ENCODE measurements around the gene BAIAP3.

BAIAP3 gene

DNA sequence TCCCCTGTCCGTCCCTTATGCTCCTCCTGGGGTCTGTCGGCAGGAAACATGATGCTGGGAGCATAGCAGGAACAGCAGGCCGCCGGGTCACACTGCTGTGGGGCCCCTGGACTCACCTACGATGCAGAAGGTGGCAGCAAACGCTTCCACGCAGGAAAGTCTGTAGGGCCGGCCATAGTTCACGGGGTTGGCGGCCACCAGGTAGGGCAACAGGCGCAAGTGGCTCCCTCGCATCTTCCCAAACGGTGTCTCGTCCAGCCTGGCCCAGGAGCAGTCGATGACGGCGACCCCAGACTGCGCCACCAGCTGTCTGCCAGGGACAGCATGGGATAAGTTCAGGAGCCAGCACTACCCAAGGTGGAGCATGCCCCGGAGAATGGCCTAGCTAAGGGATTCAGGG lies 17.2 kb downstream of the BAIAP3 start:
- no peak for TF ChIP-seq CTCF (IDR thresholded peaks at IDR 0.05; ENCODE audit: low read depth, low read length)

DNA sequence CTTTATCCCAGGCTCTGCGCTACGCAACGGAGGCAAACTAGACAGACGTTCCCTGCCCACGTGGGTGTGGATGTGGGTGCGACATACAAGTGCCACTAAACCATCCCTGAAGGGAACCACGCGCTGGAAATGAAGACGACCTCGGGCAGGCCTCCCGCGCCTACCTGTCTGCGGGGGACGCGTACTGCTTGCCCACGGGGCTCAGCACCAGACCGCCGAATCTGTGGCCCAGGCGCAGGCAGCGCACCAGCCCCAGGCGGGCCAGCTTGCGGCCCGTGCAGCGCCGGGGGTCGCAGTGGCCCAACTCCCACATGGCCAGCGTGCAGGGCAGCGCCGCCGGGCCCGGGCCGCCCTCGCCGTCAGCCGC lies 17.8 kb downstream of the BAIAP3 start:
- H3K36me3 ChIP-seq, result peaks cover 30% of the 10 kb centered on the region
- no peaks in the 10 kb centered on the region; the same call in 1 of the 2 replicates for H3K4me1 ChIP-seq
- TF ChIP-seq CTCF (IDR thresholded peaks at IDR 0.05; ENCODE audit: low read depth, low read length), result no peak
- no peak for DNase-seq
- no peaks in the 10 kb centered on the region for H3K9me3 ChIP-seq
- peak overlapping the region; percentile 94 for H3K4me3 ChIP-seq (ENCODE audit: low read depth, low read length)
- peaks cover 6% of the 10 kb centered on the region for H3K27me3 ChIP-seq

More for the DNA sequence above, 17.2 kb downstream of the BAIAP3 start:
- H3K27me3 ChIP-seq, result peaks cover 11% of the 10 kb centered on the region
- H3K4me1 ChIP-seq, result no peaks in the 10 kb centered on the region; the same call in 1 of the 2 replicates
- DNase-seq, result no peak
- peak overlapping the region; percentile 94 for H3K4me3 ChIP-seq (ENCODE audit: low read depth, low read length)
- H3K9me3 ChIP-seq, result no peaks in the 10 kb centered on the region
- peaks cover 30% of the 10 kb centered on the region for H3K36me3 ChIP-seq

DNA sequence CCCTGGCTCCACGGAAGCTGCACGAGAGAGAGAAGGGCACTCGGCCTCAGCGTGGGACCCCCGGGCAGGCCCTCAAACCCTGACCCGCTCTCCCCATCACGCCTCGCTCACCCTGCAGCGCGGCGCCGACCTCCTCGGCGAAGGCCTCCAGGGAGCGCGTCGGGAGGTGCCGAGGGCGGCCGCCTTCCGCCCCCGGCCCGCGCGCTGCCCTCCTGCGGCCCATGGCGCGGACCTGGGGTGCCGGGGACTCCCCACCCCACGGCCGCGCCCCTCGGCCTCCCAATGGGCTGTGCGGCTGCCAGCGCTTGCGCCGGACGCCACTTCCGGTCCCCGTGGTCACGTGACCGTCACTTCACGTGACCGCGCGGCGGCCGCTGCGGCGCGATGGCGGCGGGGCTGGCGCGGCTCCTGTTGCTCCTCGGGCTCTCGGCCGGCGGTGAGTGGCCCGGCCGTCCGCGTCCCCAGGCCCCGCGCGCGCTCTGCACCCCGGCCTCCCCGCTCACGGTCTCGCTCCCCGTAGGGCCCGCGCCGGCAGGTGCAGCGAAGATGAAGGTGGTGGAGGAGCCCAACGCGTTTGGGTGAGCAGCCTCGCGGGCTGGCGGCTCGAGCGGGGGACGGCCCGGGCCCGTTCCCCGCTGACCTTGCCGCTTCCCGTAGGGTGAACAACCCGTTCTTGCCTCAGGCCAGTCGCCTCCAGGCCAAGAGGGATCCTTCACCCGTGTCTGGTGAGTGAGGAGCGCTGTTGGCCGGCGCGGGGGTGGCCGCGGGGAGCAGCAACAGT lies 18.3 kb downstream of the BAIAP3 start, which contains the start of the genes GNPTG and TSR3:
Gene GNPTG, plus strand, starts transcription at position 350 of the 781 bp plus-strand sequence. Its CDS starts 35 bp downstream, at position 385.
Gene TSR3, minus strand, starts transcription at position 297 of the 781 bp plus-strand sequence. Its CDS starts 74 bp downstream, at position 223.
- no peaks in the 10 kb centered on the region; the same call in 1 of the 2 replicates for H3K4me1 ChIP-seq
- no peaks in the 10 kb centered on the region for H3K9me3 ChIP-seq
- H3K27me3 ChIP-seq, result peaks cover 3% of the 10 kb centered on the region; the same call in 1 of the 2 replicates
- H3K4me3 ChIP-seq (ENCODE audit: low read depth, low read length), result peak within 1 kb of the TSS; percentile 94
- DNase-seq, result peak; percentile 86
- peaks cover 30% of the 10 kb centered on the region for H3K36me3 ChIP-seq
- TF ChIP-seq CTCF (IDR thresholded peaks at IDR 0.05; ENCODE audit: low read depth, low read length), result no peak

DNA sequence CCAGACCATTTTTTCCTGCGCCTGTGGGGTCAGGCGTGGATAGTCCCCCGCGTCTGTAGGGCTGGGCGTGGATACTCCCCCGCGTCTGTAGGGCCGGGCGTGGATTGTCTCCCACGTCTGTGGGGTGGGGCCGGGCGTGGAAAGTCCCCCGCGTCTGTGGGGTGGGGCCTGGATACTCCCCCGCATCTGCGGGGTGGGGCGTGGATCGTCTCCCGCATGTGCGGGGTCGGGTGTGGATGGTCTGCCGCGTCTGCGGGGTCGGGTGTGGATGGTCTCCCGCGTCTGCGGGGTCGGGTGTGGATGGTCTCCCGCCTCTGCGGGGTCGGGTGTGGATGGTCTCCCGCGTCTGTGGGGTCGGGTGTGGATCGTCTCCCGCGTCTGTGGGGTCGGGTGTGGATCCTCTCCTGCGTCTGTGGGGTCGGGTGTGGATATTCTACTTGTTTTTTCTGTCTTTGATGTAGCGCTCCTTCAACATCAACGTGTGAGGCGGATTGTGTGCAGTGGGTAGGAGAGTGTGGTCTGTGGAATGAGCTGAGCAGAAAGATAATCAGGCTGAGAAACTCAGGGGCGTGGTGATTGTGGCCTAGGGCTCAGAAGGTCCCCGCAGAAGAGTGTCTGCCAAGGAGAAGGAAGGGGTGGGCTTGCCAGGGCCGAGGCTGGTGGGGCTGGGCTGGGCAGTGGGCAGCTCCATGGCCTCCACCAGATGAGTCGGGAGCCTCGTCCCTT lies 21.5 kb downstream of the BAIAP3 start:
- Histone ChIP-seq H3K9me3 (no peaks in the 10 kb centered on the region), H3K27me3 (no peaks in the 10 kb centered on the region; the same call in 1 of the 2 replicates), H3K4me3 (ENCODE audit: low read depth, low read length) (no peak overlapping the region), H3K4me1 (no peaks in the 10 kb centered on the region; the same call in 1 of the 2 replicates), H3K36me3 (peaks cover 20% of the 10 kb centered on the region)
- no peak for TF ChIP-seq CTCF (IDR thresholded peaks at IDR 0.05; ENCODE audit: low read depth, low read length)
- DNase-seq, result no peak

DNA sequence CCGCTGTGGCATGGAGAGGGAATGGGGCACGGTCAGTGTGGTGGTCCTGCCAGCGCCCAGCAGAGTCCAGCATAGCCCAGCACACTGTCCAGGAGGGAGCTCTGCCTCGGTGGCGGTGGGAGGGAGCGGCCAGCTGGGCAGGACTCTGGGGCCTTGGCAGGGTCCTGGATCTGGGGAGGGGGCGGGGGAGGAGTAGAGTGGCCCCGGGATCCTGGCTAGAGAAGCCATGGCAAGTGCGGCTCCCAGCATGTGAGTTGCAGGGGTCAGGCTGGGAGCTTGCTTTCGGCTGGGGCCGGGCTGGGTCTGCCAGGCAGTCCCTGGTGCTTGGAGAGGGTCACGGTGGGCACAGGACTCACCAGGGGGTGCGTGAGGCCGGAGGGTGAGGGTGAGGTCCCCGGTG lies 22.1 kb downstream of the BAIAP3 start:
- no peaks in the 10 kb centered on the region; the same call in 1 of the 2 replicates for H3K4me1 ChIP-seq
- no peak overlapping the region for H3K4me3 ChIP-seq (ENCODE audit: low read depth, low read length)
- no peak for TF ChIP-seq CTCF (IDR thresholded peaks at IDR 0.05; ENCODE audit: low read depth, low read length)
- H3K9me3 ChIP-seq, result no peaks in the 10 kb centered on the region
- DNase-seq, result no peak
- no peaks in the 10 kb centered on the region; the same call in 1 of the 2 replicates for H3K27me3 ChIP-seq
- peaks cover 17% of the 10 kb centered on the region for H3K36me3 ChIP-seq

Data from BE2C (cell line).